IMR-90 (cell line): ENCODE measurements around the gene EPHB1. TPM values are rescaled to one million over a fixed set of nuclear protein-coding genes. Genes with fewer than 3 reads are reported as not detected.

ENCODE experiments used
- ATAC-seq: fragments of 200-7000 bp; cut with Tn5 transposase; 2 replicates; pipeline ENCODE4 v1.9.1; 2020; ENCODE audit warnings: low read depth, mild to moderate bottlenecking, moderate library complexity
- BruUV-seq: library from RNA; stranded (reverse); fragments of 400-500 nt; replicated peaks from 2 replicates; lab custom pipeline; 2021; lab: Mats Ljungman, UMichigan
- CTCF ChIA-PET: fragments of 300-600 bp; formaldehyde crosslinking; extraction: SDS; loops from one replicate; lab custom pipeline; 2021; ENCODE audit warnings: antibody characterized with exemption; lab: Yijun Ruan, JAX
- POLR2A ChIA-PET: fragments of 300-600 bp; sonication (Branson Sonifier 250); formaldehyde crosslinking; loops from one replicate; lab custom pipeline; 2022; ENCODE audit warnings: antibody characterized with exemption; ENCODE audit not compliant: unreplicated experiment; lab: Charles Lee
- DNase-seq: peaks from one replicate; pipeline ENCODE4 v3.0.0; 2013
- H2AFZ ChIP-seq: replicated peaks from 2 replicates; pipeline ENCODE3; 2013; ENCODE audit warnings: low read length, mild to moderate bottlenecking; ENCODE audit not compliant: poor library complexity
- H2AK5ac ChIP-seq: 2 replicates; pipeline ENCODE4 v1.6.1; 2013; ENCODE audit warnings: low read depth, low read length, inconsistent platforms
- H2AK9ac ChIP-seq: replicated peaks from 2 replicates; pipeline ENCODE3; 2013; ENCODE audit warnings: mild to moderate bottlenecking, low read depth, low read length, moderate library complexity; ENCODE audit not compliant: poor library complexity
- H2BK120ac ChIP-seq: 2 replicates; pipeline ENCODE4 v1.6.1; 2013; ENCODE audit warnings: low read depth, low read length, inconsistent platforms
- H2BK15ac ChIP-seq: 3 replicates; pipeline ENCODE4 v1.6.1; 2013; ENCODE audit warnings: low read depth, low read length, inconsistent platforms
- H2BK20ac ChIP-seq: 2 replicates; pipeline ENCODE4 v1.6.1; 2013; ENCODE audit warnings: low read depth, mild to moderate bottlenecking, inconsistent platforms, low read length, moderate library complexity
- H2BK5ac ChIP-seq: 2 replicates; pipeline ENCODE4 v1.6.1; 2013; ENCODE audit warnings: mild to moderate bottlenecking, low read depth, low read length, inconsistent platforms; ENCODE audit not compliant: poor library complexity, severe bottlenecking
- H3K14ac ChIP-seq: replicated peaks from 2 replicates; pipeline ENCODE4 v1.6.1; 2013; ENCODE audit warnings: low read depth, low read length, inconsistent platforms
- H3K18ac ChIP-seq: 2 replicates; pipeline ENCODE4 v1.6.1; 2013; ENCODE audit warnings: low read depth, low read length, control low read depth
- H3K23ac ChIP-seq: 2 replicates; pipeline ENCODE4 v1.6.1; 2013; ENCODE audit warnings: low read depth, low read length, inconsistent platforms
- H3K27ac ChIP-seq: 2 replicates; pipeline ENCODE4 v1.5.1; 2013; ENCODE audit warnings: mild to moderate bottlenecking, control low read depth, low read length; ENCODE audit not compliant: insufficient read depth
- H3K27me3 ChIP-seq: 2 replicates; pipeline ENCODE4 v1.6.1; 2013; ENCODE audit warnings: low read length; ENCODE audit not compliant: control insufficient read depth, insufficient read depth
- H3K36me3 ChIP-seq: 2 replicates; pipeline ENCODE4 v1.6.1; 2013; ENCODE audit warnings: low read length, mixed read lengths; ENCODE audit not compliant: control insufficient read depth, insufficient read depth
- H3K4ac ChIP-seq: 2 replicates; pipeline ENCODE4 v1.6.1; 2013; ENCODE audit warnings: low read depth, low read length, inconsistent platforms
- H3K4me1 ChIP-seq: 2 replicates; pipeline ENCODE4 v1.6.1; 2013; ENCODE audit warnings: low read length, mixed read lengths; ENCODE audit not compliant: control insufficient read depth, insufficient read depth
- H3K4me2 ChIP-seq: 2 replicates; pipeline ENCODE4 v1.6.1; 2013; ENCODE audit warnings: low read depth, mild to moderate bottlenecking, control low read depth, low read length, moderate library complexity
- H3K4me3 ChIP-seq: 2 replicates; pipeline ENCODE4 v1.5.1; 2013; ENCODE audit warnings: low read depth, mild to moderate bottlenecking, control low read depth, low read length, moderate library complexity; ENCODE audit not compliant: insufficient read depth
- H3K56ac ChIP-seq: 2 replicates; pipeline ENCODE4 v1.6.1; 2013; ENCODE audit warnings: low read length, inconsistent platforms; ENCODE audit not compliant: insufficient read depth; ENCODE audit errors: extremely low read depth
- H3K79me1 ChIP-seq, 2 experiments: 2 replicates each; pipeline ENCODE4 v1.6.1; 2013; ENCODE audit warnings: low read length in 2 of 2, inconsistent platforms in 1 of 2, low read depth in 1 of 2
- H3K9ac ChIP-seq: 2 replicates; pipeline ENCODE4 v1.6.1; 2013; ENCODE audit warnings: low read depth, low read length, control low read depth
- H3K9me1 ChIP-seq: 2 replicates; pipeline ENCODE4 v1.6.1; 2013; ENCODE audit warnings: low read length, inconsistent platforms; ENCODE audit not compliant: insufficient read depth
- H3K9me3 ChIP-seq: 2 replicates; pipeline ENCODE4 v1.6.1; 2013; ENCODE audit warnings: low read length; ENCODE audit not compliant: control insufficient read depth, insufficient read depth
- H4K20me1 ChIP-seq: 2 replicates; pipeline ENCODE4 v1.6.1; 2013; ENCODE audit warnings: low read length, inconsistent platforms; ENCODE audit not compliant: insufficient read depth
- H4K5ac ChIP-seq: 2 replicates; pipeline ENCODE4 v1.6.1; 2013; ENCODE audit warnings: mild to moderate bottlenecking, low read depth, low read length, control low read depth
- H4K8ac ChIP-seq, 2 experiments: 2 replicates each; pipeline ENCODE4 v1.6.1; 2013; ENCODE audit warnings: low read depth in 2 of 2, low read length in 2 of 2, control low read depth in 1 of 2, inconsistent platforms in 1 of 2
- H4K91ac ChIP-seq: 2 replicates; pipeline ENCODE4 v1.6.1; 2013; ENCODE audit warnings: low read depth, low read length, inconsistent platforms; ENCODE audit not compliant: insufficient read depth
- BHLHE40 ChIP-seq: fragments of 150-350 bp; IDR thresholded peaks from 2 replicates; pipeline ENCODE4 v1.6.1; 2016; ENCODE audit warnings: mild to moderate bottlenecking, low read depth, low read length
- CEBPB ChIP-seq: IDR thresholded peaks from 2 replicates; pipeline ENCODE4 v1.6.1; 2012; ENCODE audit warnings: low read depth, low read length, improper control_type of control experiment
- CHD1 ChIP-seq: IDR thresholded peaks from 2 replicates; pipeline ENCODE4 v1.6.1; 2012; ENCODE audit warnings: low read depth, low read length, improper control_type of control experiment
- ELK1 ChIP-seq: fragments of 150-350 bp; IDR thresholded peaks from 2 replicates; pipeline ENCODE4 v1.6.1; 2016; ENCODE audit warnings: low read depth, mild to moderate bottlenecking, low read length, moderate library complexity, borderline replicate concordance
- FOS ChIP-seq: fragments of 150-350 bp; IDR thresholded peaks from 2 replicates; pipeline ENCODE4 v1.6.1; 2016; ENCODE audit warnings: low read depth, low read length
- MAFK ChIP-seq: IDR thresholded peaks from 2 replicates; pipeline ENCODE4 v1.6.1; 2012; ENCODE audit warnings: low read depth, low read length, improper control_type of control experiment
- MAZ ChIP-seq: IDR thresholded peaks from 2 replicates; pipeline ENCODE4 v1.6.1; 2012; ENCODE audit warnings: low read depth, mild to moderate bottlenecking, low read length, improper control_type of control experiment, moderate library complexity, borderline replicate concordance
- MXI1 ChIP-seq: IDR thresholded peaks from 2 replicates; pipeline ENCODE4 v1.6.1; 2012; ENCODE audit warnings: low read depth, mild to moderate bottlenecking, low read length, moderate library complexity, borderline replicate concordance
- NFE2L2 ChIP-seq: fragments of 150-350 bp; IDR thresholded peaks from 2 replicates; pipeline ENCODE4 v1.6.1; 2016; ENCODE audit warnings: low read depth, mild to moderate bottlenecking, low read length
- POLR2A ChIP-seq: IDR thresholded peaks from 2 replicates; pipeline ENCODE4 v1.6.1; 2012; ENCODE audit warnings: mild to moderate bottlenecking, low read depth, low read length
- RAD21 ChIP-seq: IDR thresholded peaks from 2 replicates; pipeline ENCODE4 v1.6.1; 2012; ENCODE audit warnings: low read length, improper control_type of control experiment
- RCOR1 ChIP-seq: IDR thresholded peaks from 2 replicates; pipeline ENCODE4 v1.6.1; 2012; ENCODE audit warnings: mild to moderate bottlenecking, low read length, improper control_type of control experiment; ENCODE audit not compliant: insufficient replicate concordance
- RFX5 ChIP-seq: IDR thresholded peaks from 2 replicates; pipeline ENCODE4 v1.8.0; 2012; ENCODE audit warnings: low read depth, mild to moderate bottlenecking, low read length, moderate library complexity
- SMC3 ChIP-seq: fragments of 150-350 bp; IDR thresholded peaks from 2 replicates; pipeline ENCODE4 v1.6.1; 2016; ENCODE audit warnings: low read depth, mild to moderate bottlenecking, antibody characterized with exemption, low read length, moderate library complexity
- WGBS, 2 experiments: methylation state at CpG; one replicate each; pipeline versions ENCODE4 v1.1.5 to v1.1.7; 2013; ENCODE audit warnings: missing lambda C conversion rate in 2 of 2; ENCODE audit not compliant: insufficient read length in 1 of 2; ENCODE audit errors: extremely low coverage in 2 of 2; 5-methylcytosine and 5-hydroxymethylcytosine counted together
- dilution Hi-C: fragments of 300-500 bp; cut with HindIII; formaldehyde crosslinking; loops from one replicate; pipeline ENCODE4 v1.14.3; 2018; ENCODE audit warnings: low sequenced_read_pairs; ENCODE audit not compliant: unreplicated experiment
- in situ Hi-C: fragments of 300-500 bp; cut with MboI; formaldehyde crosslinking; loops from 3 replicates; pipeline ENCODE4 v1.14.3; 2019; ENCODE audit warnings: low sequenced_read_pairs, inconsistent platforms, mixed read lengths
- intact Hi-C: fragments of 100-400 bp; cut with micrococcal nuclease; formaldehyde crosslinking; loops from 2 replicates; pipeline ENCODE4 v1.10.0; 2022
- polyA plus RNA-seq, 3 experiments: library from polyadenylated mRNA; depleted of rRNA; stranded (reverse); fragments of >200 nt; gene quantifications; 2 replicates each; pipeline ENCODE4 v1.2.3, GENCODE V29; 2012; ENCODE audit warnings: low replicate concordance in 1 of 3
- total RNA-seq: library from RNA; depleted of rRNA; stranded (reverse); fragments of >200 nt; gene quantifications from 2 replicates; pipeline ENCODE4 v1.2.3, GENCODE V29; 2012
- TF ChIP-seq, protein P1 (sequence below): conservative IDR thresholded peaks from 2 replicates; pipeline ENCODE4 v1.5.1; 2012; ENCODE audit warnings: mild to moderate bottlenecking, low read depth, low read length, improper control_type of control experiment
- TF ChIP-seq, protein P2 (sequence below): fragments of 150-350 bp; IDR thresholded peaks from 2 replicates; pipeline ENCODE4 v1.6.1; 2017; ENCODE audit warnings: mild to moderate bottlenecking, antibody characterized with exemption, low read length, low read depth

Gene EPHB1
- total and polyA plus RNA-seq, 2 of the 4 experiments (the other 2 are of a cell fraction): 0.17 to 0.36 TPM

GRCh38 chr3:135216659-135217058 is 421.6 kb downstream of the EPHB1 start:
- Histone ChIP-seq H3K79me1 (no peaks in the 10 kb centered on the region), H2BK20ac (no peak overlapping the region), H3K4me3 (no peak overlapping the region), H3K14ac (no peak overlapping the region), H4K5ac (no peak overlapping the region), H3K9me3 (peaks cover 5% of the 10 kb centered on the region; the same call in 1 of the 2 replicates), H3K4me1 (no peaks in the 10 kb centered on the region), H3K36me3 (no peaks in the 10 kb centered on the region), H3K9ac (no peak overlapping the region), H4K8ac (no peak overlapping the region), H2BK120ac (no peak overlapping the region), H3K27ac (no peak overlapping the region), H4K91ac (no peak overlapping the region), H3K4me2 (no peak overlapping the region), H3K56ac (no peak overlapping the region), H3K23ac (no peak overlapping the region), H3K18ac (no peak overlapping the region), H2AFZ (peak overlapping the region; percentile 21), H2BK5ac (no peak overlapping the region), H4K20me1 (no peaks in the 10 kb centered on the region), H2BK15ac (no peak overlapping the region), H2AK5ac (no peak overlapping the region), H3K27me3 (no peaks in the 10 kb centered on the region), H3K9me1 (no peaks in the 10 kb centered on the region), H3K4ac (no peak overlapping the region), H2AK9ac (no peak overlapping the region)
- intact Hi-C loops (no loop called here), in situ Hi-C loops (no loop called here), dilution Hi-C loops (no loop called here)
- ChIA-PET POLR2A (no interaction called here), CTCF (no interaction called here)
- ATAC-seq: no peak
- TF ChIP-seq MAFK: no peak
- TF ChIP-seq NFE2L2: no peak
- TF ChIP-seq, protein P1, sequence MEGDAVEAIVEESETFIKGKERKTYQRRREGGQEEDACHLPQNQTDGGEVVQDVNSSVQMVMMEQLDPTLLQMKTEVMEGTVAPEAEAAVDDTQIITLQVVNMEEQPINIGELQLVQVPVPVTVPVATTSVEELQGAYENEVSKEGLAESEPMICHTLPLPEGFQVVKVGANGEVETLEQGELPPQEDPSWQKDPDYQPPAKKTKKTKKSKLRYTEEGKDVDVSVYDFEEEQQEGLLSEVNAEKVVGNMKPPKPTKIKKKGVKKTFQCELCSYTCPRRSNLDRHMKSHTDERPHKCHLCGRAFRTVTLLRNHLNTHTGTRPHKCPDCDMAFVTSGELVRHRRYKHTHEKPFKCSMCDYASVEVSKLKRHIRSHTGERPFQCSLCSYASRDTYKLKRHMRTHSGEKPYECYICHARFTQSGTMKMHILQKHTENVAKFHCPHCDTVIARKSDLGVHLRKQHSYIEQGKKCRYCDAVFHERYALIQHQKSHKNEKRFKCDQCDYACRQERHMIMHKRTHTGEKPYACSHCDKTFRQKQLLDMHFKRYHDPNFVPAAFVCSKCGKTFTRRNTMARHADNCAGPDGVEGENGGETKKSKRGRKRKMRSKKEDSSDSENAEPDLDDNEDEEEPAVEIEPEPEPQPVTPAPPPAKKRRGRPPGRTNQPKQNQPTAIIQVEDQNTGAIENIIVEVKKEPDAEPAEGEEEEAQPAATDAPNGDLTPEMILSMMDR: no peak
- TF ChIP-seq MXI1: no peak
- no peak for TF ChIP-seq RFX5
- TF ChIP-seq, protein P2, sequence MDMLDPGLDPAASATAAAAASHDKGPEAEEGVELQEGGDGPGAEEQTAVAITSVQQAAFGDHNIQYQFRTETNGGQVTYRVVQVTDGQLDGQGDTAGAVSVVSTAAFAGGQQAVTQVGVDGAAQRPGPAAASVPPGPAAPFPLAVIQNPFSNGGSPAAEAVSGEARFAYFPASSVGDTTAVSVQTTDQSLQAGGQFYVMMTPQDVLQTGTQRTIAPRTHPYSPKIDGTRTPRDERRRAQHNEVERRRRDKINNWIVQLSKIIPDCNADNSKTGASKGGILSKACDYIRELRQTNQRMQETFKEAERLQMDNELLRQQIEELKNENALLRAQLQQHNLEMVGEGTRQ: no peak
- no peak for TF ChIP-seq FOS
- TF ChIP-seq RAD21: no peak
- no peak for TF ChIP-seq BHLHE40
- TF ChIP-seq RCOR1: no peak
- no peak for TF ChIP-seq CEBPB
- no peak for TF ChIP-seq POLR2A
- TF ChIP-seq SMC3: no peak
- no peak for TF ChIP-seq ELK1
- no peak for TF ChIP-seq MAZ
- no peak for TF ChIP-seq CHD1
- no TSS peak for BruUV-seq
- no CpG with 5 or more reads among the region's 3 CpGs for WGBS, 2 experiments
- no peak for DNase-seq
